COLO829 (cell line): ENCODE results near the gene ZNF775.

ENCODE experiments used
- DNase-seq: peaks from one replicate; pipeline ENCODE4 v3.0.0; 2012; ENCODE audit warnings: low spot score

ZNF775 gene

GRCh38 chr7:150441524-150441923 is 62.4 kb downstream of the ZNF775 start:
- no peak for DNase-seq

GRCh38 chr7:150442811-150443210 is 63.7 kb downstream of the ZNF775 start:
- no peak for DNase-seq

- no peak for DNase-seq
Observed at GRCh38 chr7:150443793-150444540, 64.8 kb downstream of the ZNF775 start.

GRCh38 chr7:150444674-150445365 is 65.7 kb downstream of the ZNF775 start:
- DNase-seq: no peak

- DNase-seq: no peak
Observed at GRCh38 chr7:150446288-150446938, 67.3 kb downstream of the ZNF775 start.
